IPS DF 19.7 (cell line): Measurements from ENCODE around the gene DLGAP1.
"Not testable (repeated sequence)": the region's sequence is repeated elsewhere in the genome, so short reads cannot be mapped to it uniquely, and the experiment has no call there.

Experiments used
- DNase-seq: peaks from one replicate; pipeline ENCODE4 v3.0.0-alpha.2; 2013; ENCODE audit warnings: low read depth, low spot score

Gene DLGAP1

GRCh38 chr18:4287340-4287739 is 167.8 kb downstream of the DLGAP1 start:
- DNase-seq, result not testable (repeated sequence)

- no peak for DNase-seq
Observed at GRCh38 chr18:4286256-4286655, 168.9 kb downstream of the DLGAP1 start.

DNA sequence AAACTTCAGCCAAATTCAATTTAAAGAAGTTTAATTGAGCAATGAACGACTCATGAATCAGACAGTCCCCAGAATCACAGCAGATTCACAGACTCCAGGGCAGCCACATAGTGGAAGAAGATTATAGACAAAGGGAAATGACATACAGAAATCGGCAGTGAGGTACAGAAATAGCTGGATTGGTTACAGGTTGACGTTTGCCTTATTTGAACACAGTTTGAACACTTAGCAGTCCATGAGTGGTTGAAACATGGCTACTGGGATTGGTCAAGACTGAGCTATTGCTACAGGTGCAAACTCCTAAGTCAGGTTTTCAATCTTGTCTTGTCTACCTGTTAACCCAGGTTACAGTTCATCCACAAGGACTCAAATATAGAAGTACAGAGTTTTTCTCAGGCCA is 169.6 kb downstream of the DLGAP1 start:
- DNase-seq, result no peak

- no peak for DNase-seq
Observed at GRCh38 chr18:4284528-4284927, 170.6 kb downstream of the DLGAP1 start.

GRCh38 chr18:4283746-4284291 is 171.3 kb downstream of the DLGAP1 start:
- DNase-seq, result no peak

- DNase-seq, result no peak
Observed at GRCh38 chr18:4282954-4283353, 172.2 kb downstream of the DLGAP1 start.

DNA sequence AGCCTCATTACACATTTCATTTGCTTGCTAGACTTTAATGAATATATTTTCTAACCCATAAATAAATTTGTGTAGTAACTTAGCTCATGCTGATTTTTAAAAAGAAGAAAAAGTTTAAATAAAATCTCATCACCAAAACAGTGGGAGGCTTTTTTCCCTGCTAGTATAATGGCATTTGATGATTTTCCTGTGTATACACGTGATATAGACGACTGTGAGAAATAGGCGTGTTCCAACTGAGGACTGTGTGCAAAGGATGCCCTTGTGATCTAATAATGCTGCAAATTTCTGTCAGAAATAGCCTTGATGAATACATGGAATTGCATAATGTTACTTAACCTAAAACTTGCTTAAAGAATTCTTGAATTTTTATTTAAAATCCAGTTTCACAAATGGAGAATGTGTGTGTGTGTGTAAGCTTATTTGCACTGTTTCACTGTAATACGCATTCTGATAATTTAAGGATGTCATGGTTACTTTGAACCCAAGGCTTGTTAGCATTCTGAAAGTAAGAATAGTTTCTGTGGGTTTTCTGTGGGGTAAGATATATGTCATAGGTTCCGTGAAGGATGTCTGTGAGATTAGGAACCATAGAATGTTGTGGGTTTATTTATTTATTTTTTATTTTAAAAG is 178.0 kb downstream of the DLGAP1 start:
- DNase-seq, result no peak

DNA sequence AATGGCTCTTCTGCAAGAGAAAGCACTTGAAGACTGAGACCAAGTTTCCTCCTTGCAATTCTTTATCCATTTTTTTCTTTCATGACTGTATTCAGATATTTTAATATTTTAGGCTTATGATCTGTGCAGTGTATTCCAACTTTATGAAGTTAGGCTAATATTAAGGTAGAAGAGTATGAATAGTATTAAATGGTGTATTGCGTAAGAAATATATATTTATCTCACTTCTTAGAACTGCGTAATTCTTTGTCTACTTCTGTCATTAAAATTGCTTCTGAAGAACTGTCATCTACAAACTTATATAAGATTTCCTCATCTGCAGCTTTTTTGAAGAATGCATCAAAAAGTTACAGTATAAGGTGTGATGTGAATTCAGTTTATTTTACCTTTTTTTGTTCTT is 183.2 kb downstream of the DLGAP1 start:
- no peak for DNase-seq

GRCh38 chr18:4270988-4271387 is 184.1 kb downstream of the DLGAP1 start:
- DNase-seq, result no peak

GRCh38 chr18:4270016-4270415 is 185.1 kb downstream of the DLGAP1 start:
- no peak for DNase-seq

- DNase-seq, result no peak
Observed at GRCh38 chr18:4267641-4268040, 187.5 kb downstream of the DLGAP1 start.

- DNase-seq, result no peak
Observed at GRCh38 chr18:4264347-4264791, 190.7 kb downstream of the DLGAP1 start.

GRCh38 chr18:4260107-4260506 is 195.0 kb downstream of the DLGAP1 start:
- no peak for DNase-seq

- DNase-seq, result no peak
Observed at GRCh38 chr18:4256766-4257417, 198.2 kb downstream of the DLGAP1 start.

- DNase-seq, result no peak
Observed at GRCh38 chr18:4254840-4255239, 200.3 kb downstream of the DLGAP1 start.

DNA sequence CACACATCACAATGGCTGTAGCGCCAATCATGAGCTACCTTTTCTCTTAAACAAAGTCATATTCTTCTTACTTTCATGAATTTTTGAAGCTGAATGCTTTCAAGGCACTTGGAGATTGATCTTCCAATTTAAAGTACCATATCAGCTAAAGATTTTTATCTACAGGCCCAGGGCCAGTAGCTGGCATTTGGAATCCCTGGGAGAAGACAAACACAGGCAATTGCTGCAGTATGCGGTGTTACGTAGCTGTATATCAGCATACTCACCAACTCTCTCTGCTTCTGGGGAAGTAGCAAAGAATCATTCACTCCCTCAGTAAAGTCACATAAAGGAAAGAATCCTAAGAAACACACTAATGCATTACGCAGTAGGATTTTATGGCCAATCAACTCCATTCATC is 202.3 kb downstream of the DLGAP1 start:
- DNase-seq, result no peak

DNA sequence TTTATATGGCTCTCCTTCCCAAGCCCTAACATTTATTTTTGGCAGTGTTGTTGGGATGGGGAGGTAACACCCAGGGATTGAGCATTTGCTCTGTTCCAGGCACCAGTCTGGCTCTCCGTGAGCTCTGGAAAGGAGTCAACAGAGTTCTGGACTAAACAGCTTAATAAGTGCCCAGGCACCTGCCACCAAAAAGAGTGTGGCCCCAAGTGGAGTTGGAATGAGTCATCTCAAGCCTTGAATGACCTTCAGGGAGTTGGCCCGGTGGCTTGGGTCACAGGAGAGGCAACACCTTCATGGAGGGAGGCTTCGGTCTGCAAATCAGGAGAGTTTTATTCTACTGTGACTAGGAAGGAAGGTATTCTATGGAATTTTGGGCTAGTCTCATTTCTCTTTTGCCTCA is 203.2 kb downstream of the DLGAP1 start:
- no peak for DNase-seq

DNA sequence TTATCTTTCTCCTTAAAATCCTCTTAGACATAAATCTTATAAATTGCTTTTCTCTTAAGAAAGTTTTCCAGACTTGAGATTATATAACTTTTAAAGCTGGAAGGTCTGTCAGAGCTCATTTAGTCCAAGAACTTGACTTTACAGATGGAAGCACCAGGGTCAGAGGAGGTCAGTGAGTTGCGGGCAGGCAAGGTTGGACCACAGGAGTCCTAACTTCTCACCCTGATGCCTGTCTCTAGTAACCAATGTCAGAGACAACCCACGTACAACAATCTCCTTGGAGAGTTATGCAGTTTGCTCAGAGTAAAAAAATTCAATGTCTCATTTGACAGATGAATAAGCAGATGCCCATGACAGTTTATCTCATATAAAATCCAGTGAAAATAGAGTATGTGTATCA is 203.9 kb downstream of the DLGAP1 start:
- no peak for DNase-seq

DNA sequence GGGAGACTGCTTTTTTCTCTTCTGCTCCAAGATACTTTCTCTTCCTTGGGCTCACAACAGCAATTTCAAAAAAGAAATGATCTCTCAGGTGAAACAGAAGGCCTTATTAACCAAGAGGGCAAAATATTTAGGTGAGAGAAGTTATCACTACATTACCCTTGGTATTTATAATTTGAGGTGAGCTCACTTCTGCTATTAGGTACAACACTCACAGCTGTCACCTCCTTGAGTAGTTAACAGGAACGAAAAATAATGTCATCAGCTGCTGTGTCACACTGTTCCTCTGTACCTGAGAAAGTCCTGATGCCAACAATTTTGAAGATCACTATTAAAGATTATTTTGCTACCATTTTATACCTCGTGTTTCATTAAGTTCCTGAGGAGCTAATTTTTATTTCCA is 205.0 kb downstream of the DLGAP1 start:
- DNase-seq, result no peak

- DNase-seq, result no peak
Observed at GRCh38 chr18:4248686-4249085, 206.4 kb downstream of the DLGAP1 start.

- no peak for DNase-seq
Observed at GRCh38 chr18:4246374-4246773, 208.7 kb downstream of the DLGAP1 start.

DNA sequence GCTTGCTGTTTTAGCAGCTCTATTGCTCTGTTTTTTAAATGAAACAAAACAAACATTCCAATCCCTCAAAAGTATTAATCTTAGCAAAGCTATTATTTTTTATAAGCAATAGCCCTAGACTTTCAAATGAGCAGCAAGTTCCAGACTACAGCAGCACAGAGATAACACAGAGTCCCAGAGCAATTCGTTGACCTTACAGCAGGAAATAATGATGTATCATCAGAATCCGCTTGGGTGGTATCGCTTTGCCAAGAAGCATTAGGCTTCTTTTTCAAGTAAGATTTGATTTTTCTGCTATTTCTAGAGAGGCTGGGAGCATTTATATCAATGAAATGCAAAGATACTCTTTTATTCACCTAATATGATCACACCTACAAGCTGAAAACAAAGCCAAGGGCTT is 209.7 kb downstream of the DLGAP1 start:
- DNase-seq, result no peak

GRCh38 chr18:4242431-4243161 is 212.5 kb downstream of the DLGAP1 start:
- no peak for DNase-seq
